Esophagus (tissue), 2 donors: Measurements from ENCODE around the gene EPS8L2. TPM values are rescaled to one million over a fixed set of nuclear protein-coding genes. Genes with fewer than 3 reads are reported as not detected.

Experiments used
- H3K27ac ChIP-seq, 2 donors: one replicate each; pipeline ENCODE4 v1.5.1; 2013; ENCODE audit warnings: low read depth in 2 of 2, mild to moderate bottlenecking in 2 of 2, inconsistent platforms in 1 of 2, low read length in 1 of 2, moderate library complexity in 1 of 2
- H3K27me3 ChIP-seq, 2 donors: one replicate each; pipeline ENCODE4 v1.6.1; 2013; ENCODE audit warnings: low read length in 2 of 2, control low read depth in 1 of 2, mild to moderate bottlenecking in 1 of 2; ENCODE audit not compliant: insufficient read depth in 2 of 2, control insufficient read depth in 1 of 2
- H3K36me3 ChIP-seq, 2 donors: one replicate each; pipeline ENCODE4 v1.6.1; 2013; ENCODE audit warnings: low read length in 1 of 2; ENCODE audit not compliant: control insufficient read depth in 2 of 2, insufficient read depth in 2 of 2
- H3K4me1 ChIP-seq, 2 donors: one replicate each; pipeline ENCODE4 v1.6.1; 2013; ENCODE audit warnings: low read length in 1 of 2; ENCODE audit not compliant: control insufficient read depth in 2 of 2, insufficient read depth in 2 of 2
- H3K4me3 ChIP-seq, 2 donors: one replicate each; pipeline ENCODE4 v1.5.1; 2013; ENCODE audit warnings: low read length in 2 of 2, mild to moderate bottlenecking in 2 of 2, low read depth in 1 of 2, moderate library complexity in 1 of 2
- H3K9me3 ChIP-seq, 2 donors: one replicate each; pipeline ENCODE4 v1.6.1; 2013; ENCODE audit warnings: mild to moderate bottlenecking in 2 of 2, low read depth in 1 of 2, low read length in 1 of 2, moderate library complexity in 1 of 2; ENCODE audit not compliant: control insufficient read depth in 2 of 2, insufficient read depth in 1 of 2
- WGBS, 2 donors: extraction: QIAGEN DNeasy Blood & Tissue Kit; methylation state at CpG; one replicate each; pipeline ENCODE4 v1.1.7; 2013; 5-methylcytosine and 5-hydroxymethylcytosine counted together
- polyA plus RNA-seq, 2 donors: library from polyadenylated mRNA; stranded (reverse); fragments of 200-250 nt; gene quantifications; one replicate each; pipeline ENCODE4 v1.2.3, GENCODE V29; 2013
- donor health status: healthy with polysubstance abuse.
- donor health status: Bipolar disorder and iron deficiency.

EPS8L2 gene
- polyA plus RNA-seq, 2 donors, result 254 to 440 TPM

DNA sequence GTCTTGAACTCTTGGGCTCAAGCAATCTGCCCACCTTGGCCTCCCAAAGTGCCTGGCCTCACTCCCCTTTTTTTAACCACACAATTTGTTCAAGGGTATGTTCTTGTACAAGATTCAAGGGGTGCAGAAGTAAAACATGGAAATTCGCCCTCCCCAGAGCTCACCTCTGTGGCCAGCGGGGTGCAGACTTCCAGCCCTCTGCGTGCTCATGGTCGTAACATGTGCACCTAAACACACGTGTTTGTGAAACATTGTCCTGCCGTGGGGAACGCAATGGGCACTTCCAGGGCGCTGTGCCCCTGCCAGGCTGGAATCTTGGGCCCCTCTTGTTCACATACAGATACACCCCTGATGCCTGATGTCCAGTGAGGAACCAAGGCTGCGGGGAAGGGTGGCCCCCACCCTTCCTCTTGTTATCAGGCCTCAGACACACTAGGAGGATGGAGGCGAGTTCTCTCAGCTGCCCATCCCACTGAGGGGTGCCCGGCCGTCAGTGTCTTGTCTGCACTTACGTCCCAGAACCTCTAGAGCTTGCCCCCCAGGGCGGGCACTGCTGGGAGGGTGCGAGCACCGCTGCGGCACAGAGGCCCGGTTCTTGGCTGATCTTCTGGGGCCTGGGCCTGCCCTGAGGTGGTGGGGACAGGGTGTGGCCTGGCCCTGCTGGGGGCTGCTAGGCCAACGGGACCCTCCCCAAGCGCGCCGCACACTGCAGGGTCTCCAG is 4.1 kb upstream of the EPS8L2 start:
- peaks cover 0 to 2% of the 10 kb centered on the region in 2 donors for H3K9me3 ChIP-seq
- H3K4me1 ChIP-seq, result peaks cover 5 to 30% of the 10 kb centered on the region in 2 donors
- no peaks in the 10 kb centered on the region for H3K27me3 ChIP-seq
- H3K27ac ChIP-seq, result peak overlapping the region in 1 of 2 donors; percentile 26
- H3K4me3 ChIP-seq, result no peak overlapping the region
- H3K36me3 ChIP-seq, result peaks cover 0 to 21% of the 10 kb centered on the region in 2 donors
- 92 to 93% methylated on average over 22 of the region's 22 CpGs for WGBS, 2 donors

DNA sequence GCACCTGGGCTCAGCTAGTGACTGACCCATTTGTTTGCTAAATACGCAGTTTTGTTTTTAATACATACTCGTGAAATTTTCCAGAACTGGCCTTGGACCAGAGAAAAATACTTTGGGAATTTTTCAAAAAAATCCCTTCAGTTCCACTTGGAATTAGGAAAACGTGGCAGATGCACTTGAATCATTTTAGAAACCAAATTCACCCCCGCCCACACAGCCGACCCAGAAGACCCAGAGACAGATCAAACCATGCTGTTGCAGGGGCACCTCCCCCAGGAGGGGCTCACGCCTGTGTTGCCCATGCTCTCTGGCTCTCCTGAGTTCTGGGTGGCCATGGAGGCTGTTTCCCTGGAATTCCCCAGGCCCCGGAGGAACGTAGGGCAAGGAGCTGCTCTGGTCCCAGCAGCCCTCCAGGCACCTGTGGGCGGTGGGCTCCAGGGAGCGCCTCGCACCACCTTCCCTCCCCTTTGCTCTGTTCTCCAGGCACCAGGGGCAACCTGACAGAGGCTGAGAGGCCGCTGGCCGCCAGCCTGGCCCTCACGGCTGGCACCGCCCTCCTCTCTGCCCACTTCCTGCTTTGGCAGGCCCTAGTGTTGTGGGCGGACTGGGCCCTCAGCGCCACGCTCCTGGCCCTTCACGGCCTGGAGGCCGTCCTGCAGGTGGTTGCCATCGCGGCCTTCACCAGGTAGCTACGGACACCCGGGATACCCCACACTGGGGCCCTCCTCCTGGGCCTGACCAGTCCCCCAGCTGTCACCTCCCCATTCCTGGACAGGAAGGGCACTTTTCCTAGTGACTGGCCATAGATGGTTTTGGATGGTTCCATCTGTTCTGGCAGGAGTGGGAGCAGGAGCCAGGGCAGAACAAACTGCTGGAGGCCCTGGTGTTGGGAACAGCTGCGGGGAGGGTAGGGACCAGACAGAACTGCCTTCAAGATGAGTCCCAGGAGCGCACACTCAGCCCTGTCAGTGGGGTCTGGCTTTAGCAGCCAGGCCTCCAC is 3.3 kb upstream of the EPS8L2 start:
- Histone ChIP-seq H3K36me3 (peaks cover 0 to 21% of the 10 kb centered on the region in 2 donors), H3K4me3 (no peak overlapping the region), H3K27me3 (no peaks in the 10 kb centered on the region), H3K27ac (peak overlapping the region; percentile 69 to 89), H3K9me3 (peaks cover 0 to 2% of the 10 kb centered on the region in 2 donors), H3K4me1 (peaks cover 3 to 33% of the 10 kb centered on the region in 2 donors)
- whole genome bisulfite sequencing, 2 donors, result 50 to 55% methylated on average over 24 to 26 of the region's 26 CpGs

- Histone ChIP-seq H3K27ac (peak overlapping the region; percentile 69 to 89), H3K4me1 (peaks cover 3 to 31% of the 10 kb centered on the region in 2 donors), H3K4me3 (no peak overlapping the region), H3K27me3 (no peaks in the 10 kb centered on the region), H3K36me3 (peaks cover 0 to 22% of the 10 kb centered on the region in 2 donors), H3K9me3 (peaks cover 0 to 2% of the 10 kb centered on the region in 2 donors)
- 83 to 88% methylated on average over 9 of the region's 9 CpGs for WGBS, 2 donors
Observed at GRCh38 chr11:703506-703905, 2.5 kb upstream of the EPS8L2 start.

- H3K36me3 ChIP-seq, result peaks cover 0 to 19% of the 10 kb centered on the region in 2 donors
- no peaks in the 10 kb centered on the region for H3K27me3 ChIP-seq
- peaks cover 4 to 31% of the 10 kb centered on the region in 2 donors for H3K4me1 ChIP-seq
- 83 to 87% methylated on average over 17 to 18 of the region's 18 CpGs for WGBS, 2 donors
- peak overlapping the region; percentile 4 to 18 for H3K4me3 ChIP-seq
- peak overlapping the region; percentile 91 to 97 for H3K27ac ChIP-seq
- peaks cover 0 to 2% of the 10 kb centered on the region in 2 donors for H3K9me3 ChIP-seq
Observed at GRCh38 chr11:704228-704674, 1.8 kb upstream of the EPS8L2 start.

- peak overlapping the region; percentile 91 to 97 for H3K27ac ChIP-seq
- no peaks in the 10 kb centered on the region for H3K27me3 ChIP-seq
- WGBS, 2 donors, result 38 to 40% methylated on average over 26 to 27 of the region's 27 CpGs
- peaks cover 0 to 2% of the 10 kb centered on the region in 2 donors for H3K9me3 ChIP-seq
- H3K4me1 ChIP-seq, result peaks cover 6 to 34% of the 10 kb centered on the region in 2 donors
- peaks cover 0 to 21% of the 10 kb centered on the region in 2 donors for H3K36me3 ChIP-seq
- H3K4me3 ChIP-seq, result peak overlapping the region; percentile 55 to 58
Observed at GRCh38 chr11:704781-705645, 1.0 kb upstream of the EPS8L2 start.

- Histone ChIP-seq H3K4me3 (peak overlapping the region; percentile 58 to 85), H3K9me3 (peaks cover 0 to 2% of the 10 kb centered on the region in 2 donors), H3K36me3 (peaks cover 0 to 27% of the 10 kb centered on the region in 2 donors), H3K27ac (peak overlapping the region; percentile 91), H3K27me3 (no peaks in the 10 kb centered on the region), H3K4me1 (peaks cover 6 to 37% of the 10 kb centered on the region in 2 donors)
- 4 to 6% methylated on average over 19 to 22 of the region's 22 CpGs for WGBS, 2 donors
Observed at GRCh38 chr11:706439-706956, 467 bp downstream of the EPS8L2 start.

DNA sequence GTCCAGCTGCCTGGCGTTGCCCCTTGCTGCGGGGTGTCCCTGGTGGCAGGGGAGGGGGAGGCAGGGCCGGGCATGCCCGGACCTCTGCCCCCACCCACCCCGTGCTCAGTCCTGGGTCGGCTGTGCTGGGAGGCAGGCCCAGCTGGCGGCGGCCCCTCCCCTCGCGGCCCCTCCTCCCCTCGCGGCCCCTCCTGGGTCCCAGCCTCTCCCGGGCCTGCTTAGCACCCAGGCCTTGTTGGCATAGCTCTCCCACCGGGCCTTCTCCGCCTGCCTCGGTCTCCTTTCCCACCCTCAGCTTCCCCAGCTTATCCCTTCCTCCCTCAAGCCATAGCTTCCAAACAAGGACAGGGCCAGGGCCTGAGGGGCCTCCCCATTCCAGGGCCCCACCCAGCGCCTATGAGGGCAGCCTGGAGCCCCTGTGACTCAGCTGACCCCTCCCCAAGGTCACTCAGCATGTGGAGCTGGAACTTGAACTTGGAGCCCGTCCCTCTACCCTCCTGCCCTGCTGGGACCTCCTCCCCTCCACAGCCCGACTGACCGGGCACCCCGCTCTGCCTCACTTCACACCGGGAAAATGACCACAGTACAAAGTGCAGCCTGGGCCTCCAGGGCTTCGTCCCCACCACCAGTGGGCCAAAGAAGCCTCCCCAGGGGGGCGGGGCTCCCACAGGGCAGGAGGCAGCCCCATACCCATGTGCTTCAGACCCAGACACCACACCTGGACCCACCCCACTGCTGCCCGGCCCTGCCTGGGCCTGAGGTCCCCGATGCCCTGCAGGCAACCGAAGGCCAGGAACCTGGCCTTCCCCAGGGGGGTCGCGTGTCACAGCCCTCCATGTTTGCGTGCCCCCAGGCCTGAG is 1.2 kb downstream of the EPS8L2 start:
- Histone ChIP-seq H3K9me3 (no peaks in the 10 kb centered on the region), H3K27me3 (no peaks in the 10 kb centered on the region), H3K36me3 (peaks cover 0 to 21% of the 10 kb centered on the region in 2 donors), H3K27ac (peak overlapping the region; percentile 91), H3K4me1 (peaks cover 6 to 35% of the 10 kb centered on the region in 2 donors), H3K4me3 (peak overlapping the region; percentile 58 to 85)
- 26 to 30% methylated on average over 24 to 30 of the region's 30 CpGs for WGBS, 2 donors

GRCh38 chr11:707817-708420 is 1.9 kb downstream of the EPS8L2 start:
- peaks cover 0 to 20% of the 10 kb centered on the region in 2 donors for H3K36me3 ChIP-seq
- WGBS, 2 donors, result 56 to 57% methylated on average over 16 of the region's 16 CpGs
- H3K9me3 ChIP-seq, result no peaks in the 10 kb centered on the region
- no peaks in the 10 kb centered on the region for H3K27me3 ChIP-seq
- H3K4me3 ChIP-seq, result peak overlapping the region; percentile 58 to 85
- peaks cover 5 to 31% of the 10 kb centered on the region in 2 donors for H3K4me1 ChIP-seq
- peak overlapping the region; percentile 91 for H3K27ac ChIP-seq
